Calu3 (cell line): ENCODE measurements around the gene ARHGEF4. TPM values are rescaled to one million over a fixed set of nuclear protein-coding genes. Genes with fewer than 3 reads are reported as not detected.

Experiments used
- BruUV-seq: library from RNA; stranded (reverse); fragments of 400-500 nt; replicated peaks from 2 replicates; lab custom pipeline; 2021; lab: Mats Ljungman, UMichigan
- CTCF ChIA-PET: fragments of 300-600 bp; sonication (Branson Sonifier 250); formaldehyde crosslinking; loops from one replicate; lab custom pipeline; 2022; ENCODE audit warnings: antibody characterized with exemption; lab: Charles Lee
- DNase-seq: peaks from one replicate; pipeline ENCODE4 v3.0.0; 2022
- H3K27ac Mint-ChIP-seq: one replicate; pipeline ENCODE4 v1.8.0; 2022; ENCODE audit warnings: mixed read lengths; ENCODE audit not compliant: unreplicated experiment
- H3K27me3 Mint-ChIP-seq: one replicate; pipeline ENCODE4 v1.8.0; 2022; ENCODE audit warnings: mixed read lengths; ENCODE audit not compliant: unreplicated experiment
- H3K36me3 Mint-ChIP-seq: one replicate; pipeline ENCODE4 v1.8.0; 2022; ENCODE audit warnings: mild to moderate bottlenecking, moderate library complexity, mixed read lengths; ENCODE audit not compliant: insufficient read depth, unreplicated experiment
- H3K4me1 Mint-ChIP-seq: one replicate; pipeline ENCODE4 v1.8.0; 2022; ENCODE audit warnings: mild to moderate bottlenecking, low read depth, mixed read lengths; ENCODE audit not compliant: unreplicated experiment
- H3K4me3 Mint-ChIP-seq: one replicate; pipeline ENCODE4 v1.8.0; 2022; ENCODE audit warnings: mild to moderate bottlenecking, low read depth, moderate library complexity, mixed read lengths; ENCODE audit not compliant: unreplicated experiment
- H3K9me3 Mint-ChIP-seq: one replicate; pipeline ENCODE4 v1.8.0; 2022; ENCODE audit warnings: low read depth, mixed read lengths; ENCODE audit not compliant: unreplicated experiment
- CTCF ChIP-seq: fragments of 200-600 bp; IDR thresholded peaks from one replicate; pipeline ENCODE4 v1.8.0; 2022; ENCODE audit warnings: antibody characterized with exemption; ENCODE audit not compliant: unreplicated experiment
- intact Hi-C: fragments of 100-400 bp; cut with micrococcal nuclease; formaldehyde crosslinking; loops from one replicate; pipeline ENCODE4 v1.10.0; 2022; ENCODE audit not compliant: unreplicated experiment
- total RNA-seq: library from RNA; stranded (reverse); gene quantifications from 2 replicates; pipeline ENCODE4 v1.2.3, GENCODE V29; 2022

The ARHGEF4 gene
- total RNA-seq, 1 experiment from 2014 or later = 8.8 TPM

DNA sequence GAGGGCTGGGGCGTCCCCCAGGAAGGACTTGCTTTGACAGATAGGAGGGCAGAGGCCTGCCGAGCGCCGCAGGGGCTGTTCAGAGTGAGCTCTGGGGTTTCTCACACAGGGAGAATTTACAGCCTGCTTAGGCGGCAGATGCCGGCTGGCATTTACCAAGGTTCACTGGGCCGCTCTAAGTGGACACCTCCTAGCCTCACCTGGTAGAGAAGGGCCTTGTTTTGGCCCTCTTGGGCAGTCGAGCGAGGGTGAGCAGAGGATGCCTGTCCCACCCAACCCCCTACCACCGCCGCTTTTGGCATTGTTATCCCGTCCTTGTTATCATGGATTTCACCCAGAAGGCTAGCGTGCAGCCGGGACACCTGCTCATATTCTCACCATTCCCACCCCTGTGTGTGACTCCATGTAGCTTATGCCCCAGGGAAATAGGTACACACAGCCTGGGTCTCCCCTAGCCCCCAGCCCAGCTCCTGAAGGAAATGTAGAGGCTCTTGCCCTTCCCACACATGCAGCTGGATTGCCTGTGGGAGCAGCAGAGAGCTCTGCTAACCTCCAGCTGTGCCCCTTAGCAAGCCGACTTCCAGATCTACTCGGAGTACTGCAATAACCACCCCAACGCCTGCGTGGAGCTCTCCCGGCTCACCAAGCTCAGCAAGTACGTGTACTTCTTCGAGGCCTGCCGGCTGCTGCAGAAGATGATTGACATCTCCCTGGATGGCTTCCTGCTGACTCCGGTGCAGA is 204.1 kb downstream of the ARHGEF4 start:
- no TSS peak for BruUV-seq
- Mint-ChIP-seq H3K4me3 (no peak overlapping the region), H3K4me1 (no peaks in the 10 kb centered on the region), H3K9me3 (no peaks in the 10 kb centered on the region), H3K36me3 (peaks cover 5% of the 10 kb centered on the region), H3K27ac (no peak overlapping the region), H3K27me3 (no peaks in the 10 kb centered on the region)
- DNase-seq = no peak
- TF ChIP-seq CTCF = no peak
- CTCF ChIA-PET = no interaction called here
- intact Hi-C loops = no loop called here

- Mint-ChIP-seq H3K4me1 (no peaks in the 10 kb centered on the region), H3K27ac (no peak overlapping the region), H3K9me3 (no peaks in the 10 kb centered on the region), H3K27me3 (no peaks in the 10 kb centered on the region), H3K4me3 (no peak overlapping the region), H3K36me3 (peaks cover 11% of the 10 kb centered on the region)
- intact Hi-C loops = no loop called here
- CTCF ChIA-PET = no interaction called here
- TF ChIP-seq CTCF = no peak
- BruUV-seq = no TSS peak
- no peak for DNase-seq
These were observed 204.9 kb downstream of the ARHGEF4 start for GRCh38 chr2:131041402-131042147.

DNA sequence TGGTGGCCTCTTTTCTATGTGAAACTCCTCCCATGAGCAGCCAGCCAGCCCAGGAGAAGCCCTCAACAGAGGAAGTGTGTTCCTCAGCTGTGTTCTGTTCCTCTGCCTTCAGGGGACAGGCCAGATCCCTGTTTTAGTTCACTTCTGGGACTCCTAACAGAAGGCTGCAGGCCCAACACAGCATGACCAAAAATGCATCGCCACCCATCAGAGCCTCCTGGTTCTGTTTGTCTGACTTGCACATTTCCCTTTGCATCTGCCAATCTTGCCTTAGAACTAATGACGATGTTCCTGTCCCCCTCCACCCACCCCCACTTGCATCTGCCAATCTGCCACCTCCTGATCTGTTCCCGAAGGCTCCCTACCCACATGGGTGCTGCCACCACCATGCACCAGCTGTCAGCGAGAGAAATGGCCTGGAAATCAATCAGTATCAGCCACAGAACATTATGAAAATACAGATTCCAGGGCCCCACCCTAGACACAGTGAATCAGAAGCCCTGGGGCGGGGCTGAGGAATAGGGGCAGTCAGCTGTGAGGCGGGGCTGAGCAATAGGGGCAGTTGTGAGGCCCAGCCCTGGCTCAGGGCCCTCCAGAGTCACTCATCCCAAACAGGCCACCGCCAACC is 205.5 kb downstream of the ARHGEF4 start:
- Mint-ChIP-seq H3K4me1 (no peaks in the 10 kb centered on the region), H3K4me3 (no peak overlapping the region), H3K9me3 (no peaks in the 10 kb centered on the region), H3K27me3 (no peaks in the 10 kb centered on the region), H3K27ac (no peak overlapping the region), H3K36me3 (peaks cover 11% of the 10 kb centered on the region)
- no peak for DNase-seq
- no TSS peak for BruUV-seq
- intact Hi-C loops = no loop called here
- CTCF ChIA-PET = no interaction called here
- no peak for TF ChIP-seq CTCF

DNA sequence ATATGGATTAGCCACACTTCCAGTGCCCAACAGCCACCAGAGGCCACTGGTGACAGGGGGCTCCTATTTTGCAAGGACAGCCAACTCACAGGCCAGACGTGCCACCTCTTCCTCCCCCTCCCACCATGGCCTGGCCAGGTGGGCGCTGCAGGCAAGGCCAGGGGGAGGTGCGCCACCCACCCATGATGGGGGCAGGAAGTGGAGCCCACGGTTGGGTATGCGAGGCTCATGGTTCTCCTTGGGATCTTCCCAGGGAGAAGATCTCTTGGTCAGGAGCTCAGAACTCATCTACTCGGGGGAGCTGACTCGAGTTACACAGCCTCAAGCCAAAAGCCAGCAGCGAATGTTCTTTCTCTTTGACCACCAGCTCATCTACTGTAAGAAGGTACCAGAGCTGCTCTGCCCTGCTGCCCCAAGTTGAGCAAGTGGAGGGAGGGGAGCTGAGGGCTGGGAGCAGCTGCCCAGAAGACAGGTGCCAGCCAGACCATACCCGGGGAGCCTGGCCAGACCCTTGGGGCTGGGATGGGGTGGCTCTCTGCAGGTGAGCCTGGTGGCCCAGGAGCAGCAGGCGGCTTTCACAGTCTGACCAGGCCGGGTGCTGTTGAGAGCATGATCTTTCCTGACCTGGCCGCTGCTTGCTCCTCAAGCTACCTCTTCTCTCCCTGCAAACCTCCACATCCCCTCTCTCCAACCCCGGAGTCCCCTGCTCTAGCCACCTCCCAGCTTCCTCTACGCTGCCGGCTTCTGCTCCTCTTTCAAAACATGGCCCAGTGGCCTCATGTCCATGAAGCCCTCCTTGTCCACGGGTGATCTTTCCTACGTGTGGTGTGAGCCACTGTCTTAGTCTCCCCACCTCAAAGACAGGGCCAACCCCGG is 206.7 kb downstream of the ARHGEF4 start:
- peaks cover 22% of the 10 kb centered on the region for H3K36me3 Mint-ChIP-seq
- no peak overlapping the region for H3K27ac Mint-ChIP-seq
- no peak for TF ChIP-seq CTCF
- intact Hi-C loops = no loop called here
- CTCF ChIA-PET = no interaction called here
- no TSS peak for BruUV-seq
- no peak for DNase-seq
- H3K4me1 Mint-ChIP-seq = no peaks in the 10 kb centered on the region
- H3K4me3 Mint-ChIP-seq = no peak overlapping the region
- no peaks in the 10 kb centered on the region for H3K9me3 Mint-ChIP-seq
- no peaks in the 10 kb centered on the region for H3K27me3 Mint-ChIP-seq
